Loucy (cell line): Measurements from ENCODE around the gene TMEM139.

Experiments
- CTCF ChIP-seq: fragments of 200-600 bp; sonication (generic); conservative IDR thresholded peaks from 2 replicates; pipeline ENCODE4 v1.5.1; 2014; ENCODE audit warnings: mild to moderate bottlenecking, antibody characterized with exemption, low read length
- EZH2phosphoT487 ChIP-seq: fragments of 200-600 bp; IDR thresholded peaks from 2 replicates; pipeline ENCODE4 v1.6.1; 2018; ENCODE audit warnings: antibody characterized with exemption, mild to moderate bottlenecking, moderate library complexity, borderline replicate concordance

- no peak for TF ChIP-seq CTCF
- TF ChIP-seq EZH2phosphoT487: no peak
Measured at GRCh38 chr7:143299346-143299745, 14.6 kb downstream of the TMEM139 start.
